Astrocyte (in vitro differentiated cells and primary cell): ENCODE measurements around the gene NMNAT3. TPM values are rescaled to one million over a fixed set of nuclear protein-coding genes. Genes with fewer than 3 reads are reported as not detected.

ENCODE experiments used
- DNase-seq: peaks from one replicate; pipeline ENCODE4 v3.0.0-alpha.2; 2010; ENCODE audit warnings: low read depth
- FAIRE-seq: peaks from 2 replicates; lab custom pipeline; 2011; peaks lifted over from hg19 to GRCh38; lab: Jason Lieb, UNC
- H2AFZ ChIP-seq: 2 replicates; pipeline ENCODE4 v1.6.0; 2012; ENCODE audit warnings: low read depth, low read length, inconsistent platforms
- H3K27ac ChIP-seq: 2 replicates; pipeline ENCODE4 v1.5.1; 2011; ENCODE audit warnings: low read depth, low read length, inconsistent platforms
- H3K27me3 ChIP-seq: 2 replicates; pipeline ENCODE4 v1.6.0; 2011; ENCODE audit warnings: low read length, inconsistent platforms; ENCODE audit not compliant: insufficient read depth
- H3K36me3 ChIP-seq: 2 replicates; pipeline ENCODE4 v1.5.1; 2011; ENCODE audit warnings: low read length, inconsistent platforms; ENCODE audit not compliant: insufficient read depth
- H3K4me1 ChIP-seq: 2 replicates; pipeline ENCODE4 v1.5.1; 2011; ENCODE audit warnings: low read length, inconsistent platforms; ENCODE audit not compliant: insufficient read depth
- H3K4me2 ChIP-seq: 2 replicates; pipeline ENCODE4 v1.6.0; 2012; ENCODE audit warnings: low read length, inconsistent platforms
- H3K4me3 ChIP-seq: 2 replicates; pipeline ENCODE4 v1.5.1; 2011; ENCODE audit warnings: low read depth, mild to moderate bottlenecking, low read length, inconsistent platforms; ENCODE audit not compliant: insufficient read depth
- H3K79me2 ChIP-seq: 2 replicates; pipeline ENCODE4 v1.6.0; 2012; ENCODE audit warnings: mild to moderate bottlenecking, low read length, inconsistent platforms; ENCODE audit not compliant: insufficient read depth
- H3K9ac ChIP-seq: 2 replicates; pipeline ENCODE4 v1.6.0; 2012; ENCODE audit warnings: mild to moderate bottlenecking, low read length, inconsistent platforms
- H3K9me3 ChIP-seq: 2 replicates; pipeline ENCODE4 v1.5.1; 2012; ENCODE audit warnings: low read depth, mild to moderate bottlenecking, low read length, inconsistent platforms; ENCODE audit not compliant: insufficient read depth
- H4K20me1 ChIP-seq: 2 replicates; pipeline ENCODE4 v1.6.0; 2012; ENCODE audit warnings: low read length, inconsistent platforms; ENCODE audit not compliant: insufficient read depth
- H3K27ac Mint-ChIP-seq: one replicate; pipeline ENCODE4 v1.8.0; 2021; ENCODE audit warnings: mild to moderate bottlenecking, mixed read lengths; ENCODE audit not compliant: unreplicated experiment
- H3K27me3 Mint-ChIP-seq: one replicate; pipeline ENCODE4 v1.8.0; 2021; ENCODE audit warnings: low read depth, mixed read lengths; ENCODE audit not compliant: unreplicated experiment
- H3K36me3 Mint-ChIP-seq: one replicate; pipeline ENCODE4 v1.8.0; 2021; ENCODE audit warnings: low read depth, mixed read lengths; ENCODE audit not compliant: unreplicated experiment
- H3K4me1 Mint-ChIP-seq: one replicate; pipeline ENCODE4 v1.8.0; 2021; ENCODE audit warnings: low read depth, mixed read lengths; ENCODE audit not compliant: unreplicated experiment
- H3K4me3 Mint-ChIP-seq: one replicate; pipeline ENCODE4 v1.8.0; 2021; ENCODE audit warnings: mild to moderate bottlenecking, moderate library complexity, mixed read lengths; ENCODE audit not compliant: unreplicated experiment
- H3K9me3 Mint-ChIP-seq: one replicate; pipeline ENCODE4 v1.8.0; 2021; ENCODE audit warnings: mild to moderate bottlenecking, mixed read lengths; ENCODE audit not compliant: unreplicated experiment
- EZH2 ChIP-seq: IDR thresholded peaks from 2 replicates; pipeline ENCODE4 v1.6.1; 2012; ENCODE audit warnings: mild to moderate bottlenecking, low read length, inconsistent platforms; ENCODE audit not compliant: insufficient read depth
- total RNA-seq: library from RNA; stranded (reverse); gene quantifications from 2 replicates; pipeline ENCODE4 v1.2.1, GENCODE V29; 2021
- TF ChIP-seq, protein P1 (sequence below): IDR thresholded peaks from 2 replicates; pipeline ENCODE4 v1.5.1; 2011; ENCODE audit warnings: low read depth, mild to moderate bottlenecking, inconsistent platforms, low read length, moderate library complexity; ENCODE audit not compliant: insufficient read depth

The NMNAT3 gene
- total RNA-seq, 1 donor from 2014 or later = 1.3 TPM

DNA sequence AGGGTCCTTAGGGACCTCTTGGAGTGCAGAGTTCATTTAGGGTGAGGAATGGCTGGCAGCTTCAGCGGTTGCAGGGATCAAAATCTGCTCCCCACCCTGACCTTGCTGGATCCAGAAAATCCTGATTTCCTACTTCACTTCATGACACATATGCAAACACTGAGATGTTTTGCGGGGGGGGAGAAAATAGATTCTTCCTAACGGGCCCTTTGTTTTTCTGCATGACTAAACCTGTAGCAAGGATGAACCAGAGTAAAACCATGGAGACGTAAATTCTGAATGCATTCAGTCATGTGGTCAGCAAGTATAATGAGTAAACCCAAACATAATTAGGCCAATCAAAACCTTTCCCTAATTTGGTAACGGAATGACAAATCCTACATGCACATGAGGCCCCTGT is 118.2 kb downstream of the NMNAT3 start:
- Histone ChIP-seq H3K9ac (no peak overlapping the region), H3K4me1 (peaks cover 27% of the 10 kb centered on the region), H3K4me3 (no peak overlapping the region), H3K9me3 (no peaks in the 10 kb centered on the region), H2AFZ (peak overlapping the region; percentile 7), H3K27me3 (no peaks in the 10 kb centered on the region), H3K79me2 (no peaks in the 10 kb centered on the region), H4K20me1 (no peaks in the 10 kb centered on the region), H3K4me2 (peak overlapping the region; percentile 63), H3K36me3 (no peaks in the 10 kb centered on the region), H3K27ac (peak overlapping the region; percentile 64)
- peak; percentile 50 for FAIRE-seq
- H3K4me1 Mint-ChIP-seq = peaks cover 3% of the 10 kb centered on the region
- H3K27ac Mint-ChIP-seq = no peak overlapping the region
- H3K27me3 Mint-ChIP-seq = peaks cover 16% of the 10 kb centered on the region
- no peaks in the 10 kb centered on the region for H3K36me3 Mint-ChIP-seq
- TF ChIP-seq, protein P1, sequence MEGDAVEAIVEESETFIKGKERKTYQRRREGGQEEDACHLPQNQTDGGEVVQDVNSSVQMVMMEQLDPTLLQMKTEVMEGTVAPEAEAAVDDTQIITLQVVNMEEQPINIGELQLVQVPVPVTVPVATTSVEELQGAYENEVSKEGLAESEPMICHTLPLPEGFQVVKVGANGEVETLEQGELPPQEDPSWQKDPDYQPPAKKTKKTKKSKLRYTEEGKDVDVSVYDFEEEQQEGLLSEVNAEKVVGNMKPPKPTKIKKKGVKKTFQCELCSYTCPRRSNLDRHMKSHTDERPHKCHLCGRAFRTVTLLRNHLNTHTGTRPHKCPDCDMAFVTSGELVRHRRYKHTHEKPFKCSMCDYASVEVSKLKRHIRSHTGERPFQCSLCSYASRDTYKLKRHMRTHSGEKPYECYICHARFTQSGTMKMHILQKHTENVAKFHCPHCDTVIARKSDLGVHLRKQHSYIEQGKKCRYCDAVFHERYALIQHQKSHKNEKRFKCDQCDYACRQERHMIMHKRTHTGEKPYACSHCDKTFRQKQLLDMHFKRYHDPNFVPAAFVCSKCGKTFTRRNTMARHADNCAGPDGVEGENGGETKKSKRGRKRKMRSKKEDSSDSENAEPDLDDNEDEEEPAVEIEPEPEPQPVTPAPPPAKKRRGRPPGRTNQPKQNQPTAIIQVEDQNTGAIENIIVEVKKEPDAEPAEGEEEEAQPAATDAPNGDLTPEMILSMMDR = no peak
- no peak for TF ChIP-seq EZH2
- H3K9me3 Mint-ChIP-seq = no peaks in the 10 kb centered on the region
- peak; percentile 77 for DNase-seq
- no peak overlapping the region for H3K4me3 Mint-ChIP-seq

DNA sequence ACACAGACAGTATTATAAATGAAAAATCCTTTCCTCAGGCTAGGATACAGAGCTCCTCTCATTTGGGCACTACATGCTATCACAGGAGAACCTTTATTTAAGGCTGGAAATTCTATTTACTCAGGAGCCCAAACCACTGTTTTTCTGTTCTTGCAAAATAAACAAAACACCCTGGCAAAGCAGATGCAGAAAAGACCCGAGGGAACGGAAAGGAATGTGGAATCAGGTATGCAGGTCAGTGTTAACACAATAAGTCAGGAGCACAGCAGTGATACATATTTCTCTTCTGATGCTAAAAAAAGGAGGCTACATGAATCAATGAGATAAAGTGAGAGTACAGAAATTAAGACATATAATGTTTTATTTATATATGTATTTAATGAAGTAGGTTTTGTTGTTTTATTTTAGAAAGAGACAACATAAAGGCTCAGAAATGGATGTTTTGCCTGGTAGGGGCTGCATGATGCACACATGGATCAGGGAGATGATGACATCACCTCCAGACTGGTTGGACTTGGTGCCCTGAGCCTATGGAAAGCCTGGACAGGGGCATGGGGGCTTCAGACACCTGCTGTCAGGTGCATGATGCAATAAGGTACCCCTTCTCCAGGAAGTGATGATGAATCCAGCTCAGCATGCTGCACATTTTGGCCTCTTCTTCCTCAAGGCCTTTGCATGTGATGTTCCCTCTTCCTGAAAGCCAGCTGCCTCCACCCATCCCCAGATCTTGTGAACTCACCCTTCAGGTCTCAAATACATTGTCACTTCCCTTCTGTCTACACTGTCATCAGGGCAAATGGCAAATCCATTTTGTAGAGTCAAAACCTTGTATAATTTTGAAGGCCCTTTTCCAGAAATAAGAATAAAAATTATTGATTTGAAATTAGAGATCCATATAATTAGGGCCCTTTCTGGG is 119.2 kb downstream of the NMNAT3 start:
- TF ChIP-seq EZH2 = no peak
- TF ChIP-seq, protein P1 = no peak
- peaks cover 3% of the 10 kb centered on the region for H3K4me1 Mint-ChIP-seq
- no peak overlapping the region for H3K4me3 Mint-ChIP-seq
- H3K9me3 ChIP-seq = no peaks in the 10 kb centered on the region
- H2AFZ ChIP-seq = no peak overlapping the region
- no peaks in the 10 kb centered on the region for H3K27me3 ChIP-seq
- no peak overlapping the region for H3K9ac ChIP-seq
- peak overlapping the region; percentile 63 for H3K4me2 ChIP-seq
- no peaks in the 10 kb centered on the region for H3K36me3 Mint-ChIP-seq
- H3K4me3 ChIP-seq = no peak overlapping the region
- no peak for DNase-seq
- no peaks in the 10 kb centered on the region for H4K20me1 ChIP-seq
- peaks cover 18% of the 10 kb centered on the region for H3K27me3 Mint-ChIP-seq
- peaks cover 27% of the 10 kb centered on the region for H3K4me1 ChIP-seq
- no peak overlapping the region for H3K27ac Mint-ChIP-seq
- no peaks in the 10 kb centered on the region for H3K36me3 ChIP-seq
- H3K79me2 ChIP-seq = no peaks in the 10 kb centered on the region
- no peaks in the 10 kb centered on the region for H3K9me3 Mint-ChIP-seq
- FAIRE-seq = no peak
- peak overlapping the region; percentile 64 for H3K27ac ChIP-seq

DNA sequence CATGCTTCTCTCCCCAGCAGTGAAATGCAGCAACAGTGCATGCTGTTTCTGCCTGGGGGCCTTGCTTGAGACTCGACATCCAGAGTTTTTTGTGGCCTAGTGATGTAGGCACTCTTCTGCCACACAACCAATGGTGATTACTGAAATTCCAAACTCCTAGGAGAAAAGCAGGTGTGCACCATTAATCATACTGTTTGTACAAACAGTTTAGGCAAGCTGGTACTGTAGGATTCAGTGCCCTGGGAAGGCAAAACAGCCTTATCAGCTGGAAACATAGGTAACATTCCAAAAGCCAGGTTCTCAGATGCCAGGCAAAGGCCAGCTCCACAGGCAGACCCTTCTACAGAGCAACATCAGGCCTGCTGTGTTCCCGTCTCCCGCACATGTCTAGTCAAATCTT is 120.7 kb downstream of the NMNAT3 start:
- DNase-seq (no peak), FAIRE-seq (no peak)
- no peaks in the 10 kb centered on the region for H3K9me3 Mint-ChIP-seq
- Histone ChIP-seq H3K9me3 (no peaks in the 10 kb centered on the region), H3K4me2 (no peak overlapping the region), H3K4me3 (no peak overlapping the region), H3K79me2 (no peaks in the 10 kb centered on the region), H4K20me1 (no peaks in the 10 kb centered on the region), H3K4me1 (peaks cover 27% of the 10 kb centered on the region), H3K27me3 (no peaks in the 10 kb centered on the region), H3K27ac (no peak overlapping the region), H3K9ac (no peak overlapping the region), H2AFZ (no peak overlapping the region), H3K36me3 (no peaks in the 10 kb centered on the region)
- TF ChIP-seq, protein P1 = no peak
- no peak for TF ChIP-seq EZH2
- peaks cover 20% of the 10 kb centered on the region for H3K27me3 Mint-ChIP-seq
- no peak overlapping the region for H3K27ac Mint-ChIP-seq
- H3K4me3 Mint-ChIP-seq = no peak overlapping the region
- H3K36me3 Mint-ChIP-seq = no peaks in the 10 kb centered on the region
- peaks cover 3% of the 10 kb centered on the region for H3K4me1 Mint-ChIP-seq
